ENCODE measurements around the gene NOP56. TPM values are rescaled to one million over a fixed set of nuclear protein-coding genes. Genes with fewer than 3 reads are reported as not detected.

The NOP56 gene
- total RNA-seq, 1 experiment from 2014 or later = 582 TPM

- intact Hi-C loops (cut with micrococcal nuclease) = no loop called here
- Histone ChIP-seq H3K9me2 (ENCODE audit: insufficient read depth) (no peaks in the 10 kb centered on the region), H4K20me1 (ENCODE audit: insufficient read depth) (no peaks in the 10 kb centered on the region), H3K27me3 (ENCODE audit: insufficient read depth, low read length) (no peaks in the 10 kb centered on the region), H3K36me3 (ENCODE audit: control insufficient read depth in 1 of 2, insufficient read depth in 2 of 2, low read length in 2 of 2) (no peaks in the 10 kb centered on the region), H3K9me3 (ENCODE audit: control insufficient read depth in 1 of 2, insufficient read depth in 1 of 2, low read depth in 1 of 2, low read length in 2 of 2) (peaks cover 0 to 9% of the 10 kb centered on the region in 2 experiments; a peak in 1 of 4 replicates), H3K4me3 (replicated peaks in 1 of 2; ENCODE audit: low read depth in 1 of 2, low read length in 2 of 2) (no peak overlapping the region), H3K4me1 (ENCODE audit: control insufficient read depth in 1 of 2, insufficient read depth in 2 of 2, low read length in 2 of 2) (no peaks in the 10 kb centered on the region), H3K4me2 (ENCODE audit: low read length) (no peak overlapping the region), H2AFZ (ENCODE audit: low read depth, low read length, poor library complexity, severe bottlenecking) (no peak overlapping the region), H3K9ac (ENCODE audit: low read length) (no peak overlapping the region), H3K79me2 (ENCODE audit: insufficient read depth, low read length) (no peaks in the 10 kb centered on the region), H3K27ac (ENCODE audit: low read depth, low read length) (no peak overlapping the region)
- no TSS peak for BruUV-seq (replicated peaks)
- ATAC-seq = no peak
- ChIA-PET RAD21 (ENCODE audit: low non-redundant PET in 1 of 2, low total read pairs in 2 of 2, uncharacterized antibody in 2 of 2, unreplicated experiment in 2 of 2) (no interaction called here), POLR2A (no interaction called here), CTCF (no interaction called here)
- TF ChIP-seq ELF1 (IDR thresholded peaks at IDR 0.05; ENCODE audit: borderline replicate concordance, low read depth) (no peak), POLR2AphosphoS5 (IDR thresholded peaks at IDR 0.05; ENCODE audit: low read depth, low read length) (no peak), EGR1 (IDR thresholded peaks at IDR 0.05; ENCODE audit: low read depth) (no peak), ATF3 (IDR thresholded peaks at IDR 0.05) (no peak), ZBTB33 (IDR thresholded peaks at IDR 0.05; ENCODE audit: extremely low read depth, insufficient replicate concordance, low read length) (no peak), EZH2 (IDR thresholded peaks at IDR 0.05) (no peak), CBX3 (IDR thresholded peaks at IDR 0.05; ENCODE audit: low read depth) (no peak), SP1 (IDR thresholded peaks at IDR 0.05; ENCODE audit: low read depth) (no peak), YY1 (IDR thresholded peaks at IDR 0.05; ENCODE audit: extremely low read depth, insufficient replicate concordance, low read depth, low read length) (no peak), REST (IDR thresholded peaks at IDR 0.05; ENCODE audit: low read depth) (no peak), ZFX (IDR thresholded peaks at IDR 0.05) (no peak), RAD21 (IDR thresholded peaks at IDR 0.05; ENCODE audit: low read depth) (no peak), SRF (IDR thresholded peaks at IDR 0.05; ENCODE audit: low read depth) (no peak), CEBPB (IDR thresholded peaks at IDR 0.05; ENCODE audit: low read depth) (no peak), SIN3A (IDR thresholded peaks at IDR 0.05; ENCODE audit: low read depth) (no peak), POLR2A (IDR thresholded peaks at IDR 0.05; ENCODE audit: borderline replicate concordance, extremely low read depth, insufficient read depth, insufficient read length) (no peak), TCF7L2 (IDR thresholded peaks at IDR 0.05; ENCODE audit: borderline replicate concordance, extremely low read depth, insufficient read depth, insufficient read length) (no peak)
- DNase-seq (ENCODE audit: low read depth, low spot score) = no peak
Observed at GRCh38 chr20:2610326-2610725, 42.1 kb upstream of the NOP56 start.
